Mesothelial cell of epicardium (in vitro differentiated cells): Measurements from ENCODE around the gene PRKN. TPM values are rescaled to one million over a fixed set of nuclear protein-coding genes. Genes with fewer than 3 reads are reported as not detected.

Experiments
- DNase-seq, 2 experiments: peaks; one replicate each; pipeline ENCODE4 v3.0.0; 2021; ENCODE audit warnings: low spot score in 2 of 2; ENCODE audit not compliant: unreplicated experiment in 2 of 2
- H3K27ac Mint-ChIP-seq: 2 replicates; pipeline ENCODE4 v1.8.0; 2021; ENCODE audit warnings: mixed read lengths
- H3K27me3 Mint-ChIP-seq: 2 replicates; pipeline ENCODE4 v1.8.0; 2021; ENCODE audit warnings: low read depth, mixed read lengths
- H3K36me3 Mint-ChIP-seq: 2 replicates; pipeline ENCODE4 v1.8.0; 2021; ENCODE audit warnings: mixed read lengths
- H3K4me1 Mint-ChIP-seq: 2 replicates; pipeline ENCODE4 v1.8.0; 2021; ENCODE audit warnings: mixed read lengths
- H3K4me3 Mint-ChIP-seq: 2 replicates; pipeline ENCODE4 v1.8.0; 2021; ENCODE audit warnings: mild to moderate bottlenecking, moderate library complexity, mixed read lengths
- H3K9me3 Mint-ChIP-seq: 2 replicates; pipeline ENCODE4 v1.8.0; 2021; ENCODE audit warnings: mixed read lengths
- CTCF ChIP-seq: fragments of 200-600 bp; sonication (generic); IDR thresholded peaks from one replicate; pipeline ENCODE4 v1.5.0; 2021; ENCODE audit warnings: antibody characterized with exemption; ENCODE audit not compliant: unreplicated experiment
- total RNA-seq: library from RNA; stranded (reverse); gene quantifications from 3 replicates; pipeline ENCODE4 v1.2.1, GENCODE V29; 2021

Gene PRKN
- total RNA-seq, 1 donor from 2014 or later: 7.6 TPM

- Mint-ChIP-seq H3K4me3 (no peak overlapping the region), H3K4me1 (no peaks in the 10 kb centered on the region), H3K36me3 (no peaks in the 10 kb centered on the region), H3K9me3 (no peaks in the 10 kb centered on the region), H3K27me3 (peaks cover 2% of the 10 kb centered on the region), H3K27ac (no peak overlapping the region)
- no peak for DNase-seq
- TF ChIP-seq CTCF: no peak
These were observed 1052.5 kb downstream of the PRKN start for GRCh38 chr6:161674930-161675682.

GRCh38 chr6:161673026-161673425, 1054.5 kb downstream of the PRKN start:
- no peaks in the 10 kb centered on the region for H3K36me3 Mint-ChIP-seq
- no peak overlapping the region for H3K4me3 Mint-ChIP-seq
- no peak for DNase-seq
- H3K9me3 Mint-ChIP-seq: no peaks in the 10 kb centered on the region
- H3K27me3 Mint-ChIP-seq: peaks cover 2% of the 10 kb centered on the region
- H3K27ac Mint-ChIP-seq: no peak overlapping the region
- no peak for TF ChIP-seq CTCF
- H3K4me1 Mint-ChIP-seq: no peaks in the 10 kb centered on the region

GRCh38 chr6:161671117-161671516, 1056.4 kb downstream of the PRKN start:
- H3K9me3 Mint-ChIP-seq: no peaks in the 10 kb centered on the region
- DNase-seq: no peak
- no peaks in the 10 kb centered on the region for H3K4me1 Mint-ChIP-seq
- no peak overlapping the region for H3K27ac Mint-ChIP-seq
- no peaks in the 10 kb centered on the region for H3K36me3 Mint-ChIP-seq
- no peak overlapping the region for H3K4me3 Mint-ChIP-seq
- TF ChIP-seq CTCF: no peak
- H3K27me3 Mint-ChIP-seq: peaks cover 2% of the 10 kb centered on the region

- peaks cover 7% of the 10 kb centered on the region for H3K9me3 Mint-ChIP-seq
- no peaks in the 10 kb centered on the region for H3K4me1 Mint-ChIP-seq
- no peak overlapping the region for H3K27ac Mint-ChIP-seq
- H3K4me3 Mint-ChIP-seq: no peak overlapping the region
- H3K36me3 Mint-ChIP-seq: no peaks in the 10 kb centered on the region
- DNase-seq: no peak
- no peaks in the 10 kb centered on the region for H3K27me3 Mint-ChIP-seq
- no peak for TF ChIP-seq CTCF
These were observed 1058.9 kb downstream of the PRKN start for GRCh38 chr6:161668665-161669064.

GRCh38 chr6:161667957-161668356, 1059.6 kb downstream of the PRKN start:
- no peaks in the 10 kb centered on the region for H3K4me1 Mint-ChIP-seq

More at GRCh38 chr6:161667957-161668356, 1059.6 kb downstream of the PRKN start:
- no peak for DNase-seq
- no peak overlapping the region for H3K27ac Mint-ChIP-seq
- TF ChIP-seq CTCF: no peak
- H3K9me3 Mint-ChIP-seq: peaks cover 9% of the 10 kb centered on the region
- H3K4me3 Mint-ChIP-seq: no peak overlapping the region
- no peaks in the 10 kb centered on the region for H3K36me3 Mint-ChIP-seq
- H3K27me3 Mint-ChIP-seq: no peaks in the 10 kb centered on the region
